Measurements from ENCODE around the gene GABRB3. TPM values are rescaled to one million over a fixed set of nuclear protein-coding genes. Genes with fewer than 3 reads are reported as not detected.

The GABRB3 gene
- total and polyA plus RNA-seq, 12 donors: 0.23 to 4.5 (median 1.7) TPM

- TF ChIP-seq CTCF (IDR thresholded peaks at IDR 0.05): no peak
These were observed 110.6 kb downstream of the GABRB3 start for GRCh38 chr15:26662283-26662682.

GRCh38 chr15:26661748-26662147 is 111.1 kb downstream of the GABRB3 start:
- H3K36me3 ChIP-seq: no peaks in the 10 kb centered on the region
- intact Hi-C loops (cut with DNase I): no loop called here
- no peak for TF ChIP-seq CTCF (IDR thresholded peaks at IDR 0.05)
- H3K9me3 ChIP-seq: peaks cover 0 to 19% (median 0%) of the 10 kb centered on the region in 11 donors
- peak in 2 of 8 donors; percentile 44 to 55 for ATAC-seq
- no peak overlapping the region for H3K4me3 ChIP-seq
- H3K27me3 ChIP-seq: no peaks in the 10 kb centered on the region
- peaks cover 0 to 4% (median 0%) of the 10 kb centered on the region in 9 donors for H3K4me1 ChIP-seq
- DNase-seq: no peak
- 71 to 72% methylated on average over 7 of the region's 7 CpGs for WGBS, 2 donors
- no peak overlapping the region for H3K27ac ChIP-seq

More at GRCh38 chr15:26662283-26662682, 110.6 kb downstream of the GABRB3 start:
- Histone ChIP-seq H3K4me3 (no peak overlapping the region), H3K9me3 (peaks cover 0 to 19% (median 0%) of the 10 kb centered on the region in 11 donors), H3K27me3 (no peaks in the 10 kb centered on the region), H3K27ac (no peak overlapping the region), H3K4me1 (peaks cover 0 to 4% (median 0%) of the 10 kb centered on the region in 9 donors), H3K36me3 (no peaks in the 10 kb centered on the region)
- ATAC-seq (no peak), DNase-seq (no peak)
- intact Hi-C loops (cut with DNase I): no loop called here
- 54 to 55% methylated on average over 6 of the region's 6 CpGs for WGBS, 2 donors

DNA sequence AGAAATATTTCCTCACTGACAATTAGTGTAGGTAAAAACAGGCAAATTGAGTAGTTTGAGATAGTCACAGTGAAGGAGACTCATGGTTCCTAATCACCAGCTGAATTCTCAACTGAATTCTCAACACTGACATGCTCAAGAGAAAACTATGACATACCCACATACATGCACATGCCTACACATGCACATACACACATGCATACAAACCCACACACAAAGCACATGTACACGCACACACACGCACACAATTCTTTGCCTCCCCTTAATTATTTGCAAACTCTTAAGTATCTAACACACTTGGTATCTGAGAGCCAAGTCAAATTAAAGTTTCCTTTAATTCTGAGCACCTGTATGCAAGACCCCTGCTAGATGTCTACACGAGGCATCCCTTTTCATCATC is 111.8 kb downstream of the GABRB3 start:
- Histone ChIP-seq H3K27me3 (no peaks in the 10 kb centered on the region), H3K27ac (no peak overlapping the region), H3K4me1 (peaks cover 0 to 4% (median 0%) of the 10 kb centered on the region in 9 donors), H3K4me3 (no peak overlapping the region), H3K9me3 (peaks cover 0 to 19% (median 0%) of the 10 kb centered on the region in 11 donors), H3K36me3 (no peaks in the 10 kb centered on the region)
- 76 to 85% methylated on average over 3 of the region's 3 CpGs for WGBS, 2 donors
- no peak for TF ChIP-seq CTCF (IDR thresholded peaks at IDR 0.05)
- intact Hi-C loops (cut with DNase I): no loop called here
- ATAC-seq (no peak), DNase-seq (no peak)

- peaks cover 0 to 19% (median 0%) of the 10 kb centered on the region in 11 donors for H3K9me3 ChIP-seq
- no peaks in the 10 kb centered on the region for H3K36me3 ChIP-seq
- no peaks in the 10 kb centered on the region for H3K27me3 ChIP-seq
- 52 to 55% methylated on average over 6 of the region's 6 CpGs for WGBS, 2 donors
- H3K27ac ChIP-seq: no peak overlapping the region
- H3K4me1 ChIP-seq: peaks cover 0 to 4% (median 0%) of the 10 kb centered on the region in 9 donors
- H3K4me3 ChIP-seq: no peak overlapping the region
- DNase-seq (no peak), ATAC-seq (no peak)
- intact Hi-C loops (cut with DNase I): no loop called here
- TF ChIP-seq CTCF (IDR thresholded peaks at IDR 0.05): no peak
These were observed 112.6 kb downstream of the GABRB3 start for GRCh38 chr15:26660241-26660640.

Measured in heart right ventricle (tissue), 16 donors.